ENCODE results near the gene ABCC10.

Gene ABCC10

GRCh38 chr6:43472515-43472914 lies 45.2 kb downstream of the ABCC10 start:
- TF ChIP-seq CTCF (IDR thresholded peaks at IDR 0.05; ENCODE audit: low read depth, low read length): no peak
- no peak overlapping the region for H3K4me3 ChIP-seq (ENCODE audit: low read depth, low read length)

- no peak for TF ChIP-seq CTCF (IDR thresholded peaks at IDR 0.05; ENCODE audit: low read depth, low read length)
- H3K4me3 ChIP-seq (ENCODE audit: low read depth, low read length): no peak overlapping the region
These were observed 48.2 kb downstream of the ABCC10 start for GRCh38 chr6:43475516-43475915.

GRCh38 chr6:43476746-43477145 lies 49.4 kb downstream of the ABCC10 start:
- no peak for TF ChIP-seq CTCF (IDR thresholded peaks at IDR 0.05; ENCODE audit: low read depth, low read length)
- H3K4me3 ChIP-seq (ENCODE audit: low read depth, low read length): peak overlapping the region; percentile 60

DNA sequence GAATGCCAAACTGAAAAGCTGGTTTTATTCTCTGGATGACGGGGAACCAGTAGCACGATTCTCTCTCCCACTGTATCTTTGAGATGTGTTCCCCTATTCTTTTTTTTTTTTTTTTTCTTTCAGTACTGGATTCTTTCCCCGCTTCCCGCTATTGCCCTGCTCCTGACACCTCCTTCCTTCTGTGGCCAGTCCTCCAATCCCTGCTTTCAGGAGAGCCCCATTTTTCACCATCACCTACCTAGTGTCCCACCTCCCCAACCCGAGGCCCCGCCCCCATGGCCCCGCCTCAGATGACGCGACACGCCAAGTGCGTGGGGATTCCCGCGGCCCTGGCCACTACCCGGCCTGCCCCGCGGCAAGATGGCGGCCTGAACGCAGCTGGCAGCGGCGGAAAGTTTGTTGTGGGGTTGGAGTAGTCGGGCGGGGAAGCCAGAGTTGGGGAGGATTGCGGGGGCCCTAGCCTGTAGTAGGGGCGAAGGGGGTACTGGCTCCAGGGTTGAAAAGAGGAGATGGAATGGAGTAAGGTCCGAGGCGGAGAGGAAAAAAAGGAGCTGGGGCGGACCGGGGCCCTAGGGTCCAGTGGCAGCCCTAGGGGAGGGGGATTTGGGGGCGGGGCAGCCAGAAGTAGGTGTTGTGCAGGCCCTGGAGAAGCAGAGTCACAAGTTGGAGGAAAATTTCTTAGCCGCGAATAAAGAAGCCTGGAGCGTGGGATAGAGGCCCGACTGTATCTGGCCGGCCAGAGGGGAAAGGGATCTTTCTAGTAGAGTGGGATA lies 50.1 kb downstream of the ABCC10 start, which contains the start of gene TJAP1:
Gene TJAP1, plus strand, starts transcription at position 336 of the 773 bp plus-strand sequence. CDS start 21,432 bp downstream, outside the sequence.
- no peak for TF ChIP-seq CTCF (IDR thresholded peaks at IDR 0.05; ENCODE audit: low read depth, low read length)
- peak within 1 kb of the TSS; percentile 60 for H3K4me3 ChIP-seq (ENCODE audit: low read depth, low read length)

DNA sequence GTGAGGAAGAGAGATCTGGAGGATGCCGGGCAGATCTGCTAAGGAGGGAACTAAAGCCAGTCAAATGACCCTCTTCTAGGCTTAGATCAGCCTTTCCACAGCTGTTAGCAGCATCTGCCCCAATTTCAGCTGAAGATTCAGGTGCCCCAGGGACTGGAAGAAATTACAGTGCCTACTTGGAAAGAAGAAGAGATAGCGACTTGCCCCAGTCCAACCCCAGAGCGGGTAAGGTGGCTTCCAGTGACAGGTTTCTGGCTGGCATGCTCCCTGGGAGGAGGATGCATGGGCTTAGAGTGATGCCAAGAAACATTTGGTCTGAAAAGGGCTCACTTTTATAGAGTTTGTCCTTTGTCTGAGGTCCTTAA lies 50.6 kb downstream of the ABCC10 start:
- H3K4me3 ChIP-seq (ENCODE audit: low read depth, low read length): peak overlapping the region; percentile 60
- no peak for TF ChIP-seq CTCF (IDR thresholded peaks at IDR 0.05; ENCODE audit: low read depth, low read length)

- no peak overlapping the region for H3K4me3 ChIP-seq (ENCODE audit: low read depth, low read length)
- no peak for TF ChIP-seq CTCF (IDR thresholded peaks at IDR 0.05; ENCODE audit: low read depth, low read length)
These were observed 53.7 kb downstream of the ABCC10 start for GRCh38 chr6:43481075-43481474.

GRCh38 chr6:43481591-43482236 lies 54.4 kb downstream of the ABCC10 start:
- H3K4me3 ChIP-seq (ENCODE audit: low read depth, low read length): no peak overlapping the region

More at GRCh38 chr6:43481591-43482236, 54.4 kb downstream of the ABCC10 start:
- TF ChIP-seq CTCF (IDR thresholded peaks at IDR 0.05; ENCODE audit: low read depth, low read length): no peak

All from WI38 (cell line).